ENCODE measurements around the gene MLLT3.

Gene MLLT3

GRCh38 chr9:20553558-20554149, 68.6 kb downstream of the MLLT3 start:
- no peak for DNase-seq

- DNase-seq, result no peak
These were observed 69.3 kb downstream of the MLLT3 start for GRCh38 chr9:20552874-20553557.

- DNase-seq, result no peak
These were observed 70.5 kb downstream of the MLLT3 start for GRCh38 chr9:20551835-20552234.

- no peak for DNase-seq
These were observed 71.1 kb downstream of the MLLT3 start for GRCh38 chr9:20551236-20551635.

GRCh38 chr9:20550326-20550725, 72.0 kb downstream of the MLLT3 start:
- DNase-seq, result no peak

- no peak for DNase-seq
These were observed 73.2 kb downstream of the MLLT3 start for GRCh38 chr9:20549053-20549452.

GRCh38 chr9:20545023-20545622, 77.2 kb downstream of the MLLT3 start:
- DNase-seq, result no peak

GRCh38 chr9:20540169-20540863, 82.0 kb downstream of the MLLT3 start:
- DNase-seq, result no peak

- DNase-seq, result no peak
These were observed 83.3 kb downstream of the MLLT3 start for GRCh38 chr9:20538956-20539355.

- DNase-seq, result no peak
These were observed 84.2 kb downstream of the MLLT3 start for GRCh38 chr9:20538092-20538491.

- no peak for DNase-seq
These were observed 85.0 kb downstream of the MLLT3 start for GRCh38 chr9:20537294-20537693.

GRCh38 chr9:20532584-20532983, 89.7 kb downstream of the MLLT3 start:
- no peak for DNase-seq

- no peak for DNase-seq
These were observed 92.5 kb downstream of the MLLT3 start for GRCh38 chr9:20529837-20530236.

- no peak for DNase-seq
These were observed 94.0 kb downstream of the MLLT3 start for GRCh38 chr9:20528253-20528652.

GRCh38 chr9:20526500-20527319, 95.6 kb downstream of the MLLT3 start:
- DNase-seq, result no peak

- no peak for DNase-seq
These were observed 97.5 kb downstream of the MLLT3 start for GRCh38 chr9:20524776-20525175.

GRCh38 chr9:20518737-20519136, 103.6 kb downstream of the MLLT3 start:
- DNase-seq, result no peak

- DNase-seq, result no peak
These were observed 109.0 kb downstream of the MLLT3 start for GRCh38 chr9:20513126-20513913.

GRCh38 chr9:20512636-20513035, 109.7 kb downstream of the MLLT3 start:
- no peak for DNase-seq

GRCh38 chr9:20512106-20512505, 110.2 kb downstream of the MLLT3 start:
- DNase-seq, result no peak

- no peak for DNase-seq
These were observed 110.6 kb downstream of the MLLT3 start for GRCh38 chr9:20511686-20512085.

GRCh38 chr9:20509466-20509865, 112.8 kb downstream of the MLLT3 start:
- no peak for DNase-seq
